HEK293T (cell line): ENCODE results near the gene UBE2G1.

ENCODE experiments used
- CTCF ChIA-PET: fragments of 350-600 bp; formaldehyde crosslinking; extraction: SDS; loops from one replicate; lab custom pipeline; 2021; ENCODE audit warnings: antibody characterized with exemption, inconsistent platforms; lab: Yijun Ruan, JAX
- POLR2A ChIA-PET: fragments of 350-600 bp; formaldehyde crosslinking; extraction: SDS; loops from one replicate; lab custom pipeline; 2020; ENCODE audit warnings: antibody characterized with exemption, inconsistent platforms; lab: Yijun Ruan, JAX
- DNase-seq: peaks from one replicate; pipeline ENCODE4 v3.0.0; 2012; ENCODE audit warnings: mixed read lengths; ENCODE audit errors: extremely low spot score
- ARNT ChIP-seq: fragments of 450-650 bp; IDR thresholded peaks from 2 replicates; pipeline ENCODE4 v1.6.1; 2017; ENCODE audit warnings: mild to moderate bottlenecking
- BHLHE40 ChIP-seq: fragments of 450-650 bp; IDR thresholded peaks from 2 replicates; pipeline ENCODE4 v1.6.1; 2016; ENCODE audit warnings: mild to moderate bottlenecking, moderate library complexity, borderline replicate concordance
- CTBP1 ChIP-seq: fragments of 450-650 bp; IDR thresholded peaks from 2 replicates; pipeline ENCODE4 v1.6.1; 2016; ENCODE audit warnings: borderline replicate concordance
- ELF4 ChIP-seq: fragments of 450-650 bp; IDR thresholded peaks from 2 replicates; pipeline ENCODE4 v1.6.1; 2017; ENCODE audit warnings: antibody characterized with exemption
- FOXA1 ChIP-seq: fragments of 450-650 bp; IDR thresholded peaks from 2 replicates; pipeline ENCODE4 v1.6.1; 2016; ENCODE audit warnings: mild to moderate bottlenecking
- FOXK2 ChIP-seq: fragments of 450-650 bp; IDR thresholded peaks from 2 replicates; pipeline ENCODE4 v1.6.1; 2016; ENCODE audit warnings: mild to moderate bottlenecking
- FOXM1 ChIP-seq: fragments of 450-650 bp; IDR thresholded peaks from 2 replicates; pipeline ENCODE4 v1.6.1; 2017; ENCODE audit warnings: mild to moderate bottlenecking, borderline replicate concordance
- HDGF ChIP-seq: fragments of 450-650 bp; IDR thresholded peaks from 2 replicates; pipeline ENCODE4 v1.6.1; 2017; ENCODE audit warnings: antibody characterized with exemption, borderline replicate concordance
- L3MBTL2 ChIP-seq: fragments of 450-650 bp; conservative IDR thresholded peaks from 2 replicates; pipeline ENCODE4 v1.6.1; 2016; ENCODE audit warnings: mild to moderate bottlenecking
- LEF1 ChIP-seq: fragments of 450-650 bp; IDR thresholded peaks from 2 replicates; pipeline ENCODE4 v1.6.1; 2017; ENCODE audit warnings: mild to moderate bottlenecking, borderline replicate concordance
- NFRKB ChIP-seq: fragments of 450-650 bp; IDR thresholded peaks from 2 replicates; pipeline ENCODE4 v1.6.1; 2016; ENCODE audit warnings: mild to moderate bottlenecking, moderate library complexity
- SP1 ChIP-seq: fragments of 450-650 bp; IDR thresholded peaks from 2 replicates; pipeline ENCODE4 v1.6.1; 2017
- SUZ12 ChIP-seq: fragments of 450-650 bp; IDR thresholded peaks from 2 replicates; pipeline ENCODE4 v1.6.1; 2016; ENCODE audit warnings: mild to moderate bottlenecking
- TARDBP ChIP-seq: fragments of 450-650 bp; IDR thresholded peaks from 2 replicates; pipeline ENCODE4 v1.6.1; 2016
- ZNF384 ChIP-seq: fragments of 450-650 bp; IDR thresholded peaks from 2 replicates; pipeline ENCODE4 v1.6.1; 2016
- TF ChIP-seq, protein P1 (sequence below): fragments of 450-650 bp; IDR thresholded peaks from 2 replicates; pipeline ENCODE4 v1.6.1; 2016

Gene UBE2G1

DNA sequence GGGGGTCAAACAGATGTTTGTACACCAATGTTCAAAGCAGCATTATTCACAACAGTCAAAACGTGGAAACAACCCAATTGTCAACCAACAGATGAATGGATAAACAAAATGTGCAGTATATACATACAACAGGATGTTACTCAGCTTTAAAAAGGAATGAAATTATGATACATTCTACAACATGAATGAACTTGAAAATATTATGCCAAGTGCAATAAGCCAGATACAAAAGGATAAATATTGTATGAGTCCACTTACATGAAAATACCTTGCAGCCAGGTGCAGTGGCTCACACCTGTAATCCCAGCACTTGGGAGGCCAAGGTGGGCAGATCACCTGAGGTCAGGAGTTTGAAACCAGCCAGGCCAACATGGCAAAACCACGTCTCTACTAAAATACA, 39.9 kb downstream of the UBE2G1 start:
- no peak for DNase-seq
- no peak for TF ChIP-seq NFRKB
- TF ChIP-seq FOXA1 = no peak
- no peak for TF ChIP-seq SP1
- no peak for TF ChIP-seq BHLHE40
- TF ChIP-seq SUZ12 = no peak
- TF ChIP-seq, protein P1, sequence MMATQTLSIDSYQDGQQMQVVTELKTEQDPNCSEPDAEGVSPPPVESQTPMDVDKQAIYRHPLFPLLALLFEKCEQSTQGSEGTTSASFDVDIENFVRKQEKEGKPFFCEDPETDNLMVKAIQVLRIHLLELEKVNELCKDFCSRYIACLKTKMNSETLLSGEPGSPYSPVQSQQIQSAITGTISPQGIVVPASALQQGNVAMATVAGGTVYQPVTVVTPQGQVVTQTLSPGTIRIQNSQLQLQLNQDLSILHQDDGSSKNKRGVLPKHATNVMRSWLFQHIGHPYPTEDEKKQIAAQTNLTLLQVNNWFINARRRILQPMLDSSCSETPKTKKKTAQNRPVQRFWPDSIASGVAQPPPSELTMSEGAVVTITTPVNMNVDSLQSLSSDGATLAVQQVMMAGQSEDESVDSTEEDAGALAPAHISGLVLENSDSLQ = no peak
- no peak for TF ChIP-seq FOXK2
- TF ChIP-seq ARNT = no peak
- no peak for TF ChIP-seq HDGF
- TF ChIP-seq TARDBP = no peak
- no peak for TF ChIP-seq L3MBTL2
- TF ChIP-seq FOXM1 = no peak
- no peak for TF ChIP-seq ZNF384
- TF ChIP-seq CTBP1 = no peak
- ChIA-PET CTCF (no interaction called here), POLR2A (no interaction called here)

GRCh38 chr17:4326112-4326511, 40.4 kb downstream of the UBE2G1 start:
- TF ChIP-seq ARNT (no peak), ELF4 (no peak), L3MBTL2 (no peak), FOXA1 (no peak), SUZ12 (no peak), ZNF384 (no peak), FOXK2 (no peak)
- POLR2A ChIA-PET = no interaction called here
- DNase-seq = no peak
- CTCF ChIA-PET = no interaction called here

- ChIA-PET CTCF (no interaction called here), POLR2A (no interaction called here)
- no peak for DNase-seq
- TF ChIP-seq SUZ12 = no peak
- TF ChIP-seq, protein P1 = no peak
- no peak for TF ChIP-seq FOXA1
- TF ChIP-seq FOXK2 = no peak
- TF ChIP-seq TARDBP = no peak
- TF ChIP-seq L3MBTL2 = no peak
- no peak for TF ChIP-seq LEF1
- TF ChIP-seq BHLHE40 = no peak
- TF ChIP-seq SP1 = no peak
- no peak for TF ChIP-seq HDGF
- no peak for TF ChIP-seq ARNT
- no peak for TF ChIP-seq FOXM1
- no peak for TF ChIP-seq NFRKB
- TF ChIP-seq CTBP1 = no peak
- TF ChIP-seq ZNF384 = no peak
- no peak for TF ChIP-seq ELF4
Observed at GRCh38 chr17:4324463-4324862, 42.0 kb downstream of the UBE2G1 start.

DNA sequence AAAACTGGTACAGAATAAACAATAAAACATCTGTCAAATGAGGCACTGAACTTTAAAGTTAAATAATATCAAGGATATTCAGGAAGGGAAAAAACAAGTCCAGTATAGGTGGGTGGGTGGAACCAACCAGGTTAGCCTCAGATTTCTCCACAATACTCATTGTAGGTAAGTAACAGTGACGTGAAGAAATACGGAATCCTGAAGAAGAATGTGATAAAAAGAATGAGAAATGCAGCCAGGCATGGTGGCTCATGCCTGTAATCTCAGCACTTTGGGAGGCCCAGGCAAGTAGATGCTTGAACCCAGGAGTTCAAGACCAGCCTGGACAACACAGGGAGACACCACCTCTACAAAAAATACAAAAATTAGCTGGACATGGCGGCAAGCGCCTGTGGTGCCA, 47.3 kb downstream of the UBE2G1 start:
- ChIA-PET POLR2A (no interaction called here), CTCF (no interaction called here)
- no peak for DNase-seq
- TF ChIP-seq TARDBP = no peak
- TF ChIP-seq HDGF = no peak
- TF ChIP-seq SUZ12 = no peak
- no peak for TF ChIP-seq L3MBTL2
- TF ChIP-seq, protein P1 = no peak
- no peak for TF ChIP-seq ARNT
- no peak for TF ChIP-seq ZNF384
- TF ChIP-seq FOXM1 = no peak
- no peak for TF ChIP-seq BHLHE40
- TF ChIP-seq FOXK2 = no peak
- no peak for TF ChIP-seq SP1
- TF ChIP-seq CTBP1 = no peak
- no peak for TF ChIP-seq LEF1
- TF ChIP-seq FOXA1 = no peak
- no peak for TF ChIP-seq NFRKB
- TF ChIP-seq ELF4 = no peak

GRCh38 chr17:4318596-4318995, 47.9 kb downstream of the UBE2G1 start:
- no peak for DNase-seq
- TF ChIP-seq ARNT (no peak), SUZ12 (no peak), ELF4 (no peak), SP1 (no peak), TARDBP (no peak), FOXM1 (no peak), FOXK2 (no peak), BHLHE40 (no peak), CTBP1 (no peak), HDGF (no peak), NFRKB (no peak)
- CTCF ChIA-PET = no interaction called here
- POLR2A ChIA-PET = no interaction called here

- no peak for DNase-seq
- ChIA-PET CTCF (interaction anchor here (0.8 kb wide), 1 partner anchor 103 kb away, joined by 3 read pairs; no protein-coding TSS in a partner anchor), POLR2A (no interaction called here)
- TF ChIP-seq FOXA1 (no peak), HDGF (no peak), NFRKB (no peak), L3MBTL2 (no peak), SP1 (no peak), BHLHE40 (no peak), ELF4 (no peak), TARDBP (no peak), ARNT (no peak), LEF1 (no peak), FOXK2 (no peak), ZNF384 (no peak), SUZ12 (no peak), CTBP1 (no peak), FOXM1 (no peak)
- TF ChIP-seq, protein P1 = no peak
Observed at GRCh38 chr17:4318186-4318585, 48.3 kb downstream of the UBE2G1 start.
